Neural cell (in vitro differentiated cells): ENCODE results near the gene MLIP.

ENCODE experiments used
- CTCF ChIP-seq: fragments of 450-650 bp; IDR thresholded peaks from 2 replicates; pipeline ENCODE4 v1.5.1; 2014; ENCODE audit warnings: antibody characterized with exemption, mild to moderate bottlenecking, moderate library complexity; ENCODE audit not compliant: poor library complexity, severe bottlenecking
- EP300 ChIP-seq: fragments of 450-650 bp; conservative IDR thresholded peaks from 2 replicates; pipeline ENCODE4 v1.6.1; 2014; ENCODE audit warnings: antibody characterized with exemption, mild to moderate bottlenecking, moderate library complexity; ENCODE audit not compliant: poor library complexity, severe bottlenecking
- EZH2 ChIP-seq: fragments of 200-600, 300-800 bp; shearing (Covaris generic), sonication (generic); IDR thresholded peaks from 2 replicates; pipeline ENCODE4 v1.6.1; 2014; ENCODE audit warnings: antibody characterized with exemption, low read length, borderline replicate concordance, mild to moderate bottlenecking; ENCODE audit not compliant: insufficient read depth, poor library complexity, severe bottlenecking
- MXI1 ChIP-seq: fragments of 450-650 bp; conservative IDR thresholded peaks from 2 replicates; pipeline ENCODE4 v1.6.1; 2014; ENCODE audit warnings: antibody characterized with exemption, mild to moderate bottlenecking; ENCODE audit not compliant: poor library complexity, severe bottlenecking
- POLR2AphosphoS5 ChIP-seq: IDR thresholded peaks from 2 replicates; pipeline ENCODE4 v1.6.1; 2012
- RAD21 ChIP-seq: fragments of 450-650 bp; conservative IDR thresholded peaks from 2 replicates; pipeline ENCODE4 v1.6.1; 2014; ENCODE audit warnings: antibody characterized with exemption, mild to moderate bottlenecking, moderate library complexity
- SMC3 ChIP-seq: fragments of 450-650 bp; conservative IDR thresholded peaks from 2 replicates; pipeline ENCODE4 v1.6.1; 2014; ENCODE audit warnings: antibody characterized with exemption, mild to moderate bottlenecking, moderate library complexity; ENCODE audit not compliant: poor library complexity
- TAF1 ChIP-seq: IDR thresholded peaks from 2 replicates; pipeline ENCODE4 v1.6.1; 2012; ENCODE audit warnings: low read depth
- TF ChIP-seq, protein P1 (sequence below): IDR thresholded peaks from 2 replicates; pipeline ENCODE4 v1.6.1; 2012; ENCODE audit warnings: borderline replicate concordance

- TF ChIP-seq CTCF (no peak), SMC3 (no peak), EZH2 (no peak), TAF1 (no peak), POLR2AphosphoS5 (no peak), EP300 (no peak), RAD21 (no peak), MXI1 (no peak)
- TF ChIP-seq, protein P1, sequence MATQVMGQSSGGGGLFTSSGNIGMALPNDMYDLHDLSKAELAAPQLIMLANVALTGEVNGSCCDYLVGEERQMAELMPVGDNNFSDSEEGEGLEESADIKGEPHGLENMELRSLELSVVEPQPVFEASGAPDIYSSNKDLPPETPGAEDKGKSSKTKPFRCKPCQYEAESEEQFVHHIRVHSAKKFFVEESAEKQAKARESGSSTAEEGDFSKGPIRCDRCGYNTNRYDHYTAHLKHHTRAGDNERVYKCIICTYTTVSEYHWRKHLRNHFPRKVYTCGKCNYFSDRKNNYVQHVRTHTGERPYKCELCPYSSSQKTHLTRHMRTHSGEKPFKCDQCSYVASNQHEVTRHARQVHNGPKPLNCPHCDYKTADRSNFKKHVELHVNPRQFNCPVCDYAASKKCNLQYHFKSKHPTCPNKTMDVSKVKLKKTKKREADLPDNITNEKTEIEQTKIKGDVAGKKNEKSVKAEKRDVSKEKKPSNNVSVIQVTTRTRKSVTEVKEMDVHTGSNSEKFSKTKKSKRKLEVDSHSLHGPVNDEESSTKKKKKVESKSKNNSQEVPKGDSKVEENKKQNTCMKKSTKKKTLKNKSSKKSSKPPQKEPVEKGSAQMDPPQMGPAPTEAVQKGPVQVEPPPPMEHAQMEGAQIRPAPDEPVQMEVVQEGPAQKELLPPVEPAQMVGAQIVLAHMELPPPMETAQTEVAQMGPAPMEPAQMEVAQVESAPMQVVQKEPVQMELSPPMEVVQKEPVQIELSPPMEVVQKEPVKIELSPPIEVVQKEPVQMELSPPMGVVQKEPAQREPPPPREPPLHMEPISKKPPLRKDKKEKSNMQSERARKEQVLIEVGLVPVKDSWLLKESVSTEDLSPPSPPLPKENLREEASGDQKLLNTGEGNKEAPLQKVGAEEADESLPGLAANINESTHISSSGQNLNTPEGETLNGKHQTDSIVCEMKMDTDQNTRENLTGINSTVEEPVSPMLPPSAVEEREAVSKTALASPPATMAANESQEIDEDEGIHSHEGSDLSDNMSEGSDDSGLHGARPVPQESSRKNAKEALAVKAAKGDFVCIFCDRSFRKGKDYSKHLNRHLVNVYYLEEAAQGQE: no peak
Measured at GRCh38 chr6:54274383-54274782, 163.1 kb downstream of the MLIP start.
